GM21786 (cell line): ENCODE measurements around the gene BST2.

Experiments used
- ATAC-seq: cut with Tn5 transposase; IDR thresholded peaks from one replicate; pipeline ENCODE4 v1.9.1; 2021; ENCODE audit not compliant: unreplicated experiment

Gene BST2

DNA sequence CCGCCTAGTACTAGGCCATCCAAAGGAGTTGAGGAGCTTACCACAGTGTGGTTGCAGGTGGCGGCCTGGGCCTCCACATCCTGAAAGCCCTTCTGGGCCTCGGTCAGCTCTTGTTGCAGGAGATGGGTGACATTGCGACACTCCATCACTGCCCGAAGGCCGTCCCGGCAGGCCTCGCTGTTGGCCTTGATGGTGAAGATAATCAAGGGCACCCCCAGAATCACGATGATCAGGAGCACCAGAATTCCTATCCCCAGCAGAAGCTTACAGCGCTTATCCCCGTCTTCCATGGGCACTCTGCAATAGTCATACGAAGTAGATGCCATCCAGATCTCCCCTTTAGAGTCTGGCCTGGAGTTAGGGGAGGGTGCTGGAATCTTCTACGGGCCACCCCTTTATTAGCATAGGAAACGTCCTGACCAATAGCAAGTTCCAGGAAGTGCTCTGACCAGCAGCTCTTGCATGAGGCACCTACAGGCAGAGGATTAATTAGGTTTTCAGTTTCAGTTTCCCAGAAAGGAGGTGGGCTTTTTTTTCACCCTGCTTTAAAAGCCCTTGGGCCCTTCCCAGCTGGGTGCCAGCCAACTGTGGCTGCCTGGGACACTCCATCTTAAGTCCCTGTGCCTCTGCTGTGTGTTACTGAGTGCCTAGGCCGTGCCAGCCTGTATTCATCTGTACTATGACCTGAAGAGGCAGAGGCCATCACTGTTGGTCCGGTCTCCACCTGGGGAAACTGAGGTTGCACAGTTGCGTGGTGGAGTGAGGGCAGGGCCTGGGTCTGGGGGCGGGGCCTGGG is at the start of gene BST2:
Gene BST2, minus strand, starts transcription at position 381 of the 796 bp plus-strand sequence. Its CDS starts 55 bp downstream, at position 326.
- ATAC-seq = peak; percentile 75

DNA sequence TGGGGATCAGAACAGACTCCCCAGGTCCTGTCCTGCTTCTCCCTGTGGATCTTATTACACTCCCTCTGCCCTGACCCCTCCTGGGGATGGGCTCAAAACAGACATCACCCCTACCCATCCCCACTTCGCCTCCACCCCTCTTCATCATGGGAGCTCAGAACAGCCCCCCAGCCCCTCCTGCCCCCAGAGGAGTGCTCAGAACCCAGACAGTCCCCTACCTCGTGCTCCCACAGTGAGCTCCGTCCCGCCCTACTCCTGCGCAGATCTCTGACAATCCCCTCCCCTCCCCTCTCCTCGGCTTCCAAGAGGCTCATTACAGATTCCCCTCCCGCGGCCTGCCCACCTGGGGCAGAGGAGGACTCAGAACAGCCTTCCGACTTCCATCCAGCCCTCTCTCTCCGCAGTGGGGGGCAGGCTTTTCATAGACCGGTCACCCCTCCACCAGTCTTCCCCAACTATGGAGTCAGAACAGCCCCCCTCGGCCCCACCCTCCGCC is 49.2 kb upstream of the BST2 start:
- no peak for ATAC-seq

DNA sequence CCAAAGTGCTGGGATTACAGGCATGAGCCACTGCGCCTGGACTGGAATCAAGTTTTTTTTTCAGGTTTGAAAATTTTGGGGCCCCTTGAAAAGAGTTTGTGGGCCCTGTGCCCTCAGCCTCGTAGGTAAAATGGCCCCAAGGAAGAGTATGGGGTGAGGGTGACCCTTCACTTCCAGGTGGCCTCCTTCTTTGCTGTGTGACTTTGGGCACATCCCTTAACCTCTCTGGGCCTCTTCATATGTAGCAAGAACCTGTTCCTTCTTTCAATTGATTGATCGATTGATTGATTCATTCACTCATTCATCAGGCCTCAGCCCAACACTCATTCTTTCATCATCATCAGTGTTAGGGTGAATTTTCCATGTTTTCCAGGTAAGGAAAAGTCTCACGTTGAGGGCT is 46.4 kb upstream of the BST2 start:
- no peak for ATAC-seq

DNA sequence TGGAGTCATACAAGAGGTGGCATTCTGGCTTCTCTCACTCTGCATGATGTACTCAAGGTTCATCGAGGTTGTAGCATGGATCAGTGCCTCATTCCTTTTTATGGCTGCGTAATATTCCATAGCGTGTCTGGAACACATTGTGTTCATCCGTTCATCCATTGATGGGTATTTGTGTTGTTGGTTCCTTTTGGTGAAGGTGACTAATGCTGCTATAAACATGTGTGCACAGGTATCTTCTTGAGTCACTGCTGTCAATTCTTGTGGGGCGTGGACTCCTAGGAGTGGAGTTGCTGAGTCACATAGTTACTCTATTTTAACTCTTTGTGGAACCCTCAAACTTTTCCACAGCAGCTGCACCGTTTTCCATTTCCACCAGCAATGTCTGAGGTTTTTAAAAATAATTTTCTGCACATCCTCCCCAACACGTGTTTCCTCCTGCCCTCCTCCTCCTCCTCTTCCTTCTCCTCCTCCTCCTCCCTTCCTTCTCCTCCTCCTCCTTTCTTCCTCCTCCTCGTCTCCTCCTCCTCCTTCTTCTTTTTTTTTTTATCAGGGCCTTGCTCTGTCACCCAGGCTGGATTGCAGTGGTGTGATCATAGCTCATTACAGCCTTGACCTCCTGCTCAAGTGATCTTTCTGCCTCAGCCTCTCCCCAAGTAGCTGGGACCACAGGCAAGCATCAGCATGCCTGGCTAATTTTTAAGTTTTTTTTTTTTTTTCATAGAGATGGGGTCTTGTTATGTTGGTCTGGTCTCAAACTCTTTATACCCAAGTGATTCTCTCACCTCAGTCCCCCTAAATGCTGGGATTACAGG is 45.0 kb upstream of the BST2 start:
- ATAC-seq = no peak

DNA sequence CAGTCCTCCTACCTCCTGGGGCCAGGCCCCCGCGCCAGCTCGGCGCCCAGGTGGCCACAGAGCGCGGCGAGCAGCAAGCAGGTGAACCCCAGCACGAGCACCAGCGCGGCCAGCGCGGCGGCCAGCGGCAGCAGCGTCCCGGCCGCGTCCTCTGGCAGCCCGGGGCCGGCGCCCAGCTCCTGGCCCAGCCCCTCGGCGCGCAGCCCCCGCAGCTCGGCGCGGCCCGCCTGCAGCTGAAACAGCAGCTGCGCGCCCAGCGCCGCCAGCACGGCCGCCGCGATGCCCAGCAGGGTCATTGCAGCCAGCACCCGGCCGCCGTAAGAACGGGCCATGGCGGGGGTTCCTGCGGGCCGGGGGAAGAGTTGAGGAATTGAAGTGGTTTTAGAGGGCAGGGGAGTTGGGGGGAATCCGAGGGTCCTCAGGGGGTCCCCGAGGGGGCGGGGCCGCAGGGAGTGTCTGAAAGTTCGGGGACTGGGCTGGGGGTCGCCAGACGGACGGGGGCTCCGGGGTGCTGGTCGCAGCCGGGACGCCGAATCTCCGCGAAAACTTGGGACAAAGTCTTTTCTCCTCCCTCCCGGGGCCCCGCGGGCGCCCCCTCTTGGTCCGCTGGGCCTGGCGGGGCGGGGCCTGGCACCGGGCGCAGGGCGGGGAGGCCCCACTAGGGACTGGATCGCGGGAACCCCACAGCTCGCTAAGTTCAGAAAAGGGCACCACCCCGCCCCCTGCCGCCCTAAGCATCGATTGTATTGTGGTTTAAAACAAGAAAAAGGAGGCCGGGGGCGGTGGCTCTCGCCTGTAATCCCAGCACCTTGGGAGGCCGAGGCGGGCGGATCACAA is 42.9 kb upstream of the BST2 start, which contains the start of gene TMEM221:
Gene TMEM221, minus strand, starts transcription at position 538 of the 837 bp plus-strand sequence. Its CDS starts 206 bp downstream, at position 332.
- ATAC-seq = no peak

DNA sequence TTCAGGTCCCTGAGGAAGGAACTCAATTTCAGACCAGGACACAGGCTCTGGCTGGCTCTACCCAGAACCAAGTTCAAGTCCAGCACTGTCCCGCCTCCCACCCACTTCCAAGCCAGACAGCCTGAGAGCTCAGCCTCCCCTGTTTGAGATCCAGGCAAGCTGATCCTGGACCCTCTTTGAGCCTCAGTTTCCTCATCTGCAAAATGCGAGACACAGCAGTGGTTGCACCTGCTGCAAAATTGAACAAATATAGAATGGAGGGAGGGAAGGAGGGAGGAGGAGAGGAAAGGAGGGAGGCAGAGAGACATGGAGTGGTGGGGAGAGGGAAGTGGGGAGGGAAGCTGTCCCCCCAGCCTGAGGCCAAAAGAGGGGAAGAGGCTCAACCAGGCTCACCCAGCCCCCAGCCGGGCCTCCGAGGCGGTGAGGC is 42.3 kb upstream of the BST2 start:
- ATAC-seq = no peak

DNA sequence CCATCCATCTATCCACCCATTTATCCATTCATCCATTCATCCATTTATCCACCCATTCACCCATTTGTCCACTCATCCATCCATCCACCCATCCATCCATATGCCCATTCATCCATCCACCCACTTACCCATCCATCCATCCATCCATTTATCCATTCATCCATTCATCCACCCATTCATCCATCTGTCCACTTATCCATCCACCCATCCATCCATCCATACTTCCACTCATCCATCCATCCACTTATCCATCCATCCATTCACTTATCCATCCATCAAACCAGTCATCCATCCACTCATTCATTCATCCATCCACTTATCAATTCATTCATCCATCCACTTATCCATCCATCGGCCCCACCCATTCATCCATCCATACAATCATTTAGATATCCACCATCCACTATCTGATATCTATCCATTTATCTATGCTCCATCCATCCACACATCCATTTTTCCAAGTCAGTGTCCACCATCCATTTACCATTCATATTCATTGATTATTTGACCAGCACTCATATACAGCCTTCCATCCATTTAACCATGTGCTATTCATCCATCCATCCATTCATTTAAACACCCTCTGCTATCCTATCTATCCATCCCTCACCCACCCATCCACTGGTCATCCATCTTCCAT is 40.2 kb upstream of the BST2 start:
- no peak for ATAC-seq

DNA sequence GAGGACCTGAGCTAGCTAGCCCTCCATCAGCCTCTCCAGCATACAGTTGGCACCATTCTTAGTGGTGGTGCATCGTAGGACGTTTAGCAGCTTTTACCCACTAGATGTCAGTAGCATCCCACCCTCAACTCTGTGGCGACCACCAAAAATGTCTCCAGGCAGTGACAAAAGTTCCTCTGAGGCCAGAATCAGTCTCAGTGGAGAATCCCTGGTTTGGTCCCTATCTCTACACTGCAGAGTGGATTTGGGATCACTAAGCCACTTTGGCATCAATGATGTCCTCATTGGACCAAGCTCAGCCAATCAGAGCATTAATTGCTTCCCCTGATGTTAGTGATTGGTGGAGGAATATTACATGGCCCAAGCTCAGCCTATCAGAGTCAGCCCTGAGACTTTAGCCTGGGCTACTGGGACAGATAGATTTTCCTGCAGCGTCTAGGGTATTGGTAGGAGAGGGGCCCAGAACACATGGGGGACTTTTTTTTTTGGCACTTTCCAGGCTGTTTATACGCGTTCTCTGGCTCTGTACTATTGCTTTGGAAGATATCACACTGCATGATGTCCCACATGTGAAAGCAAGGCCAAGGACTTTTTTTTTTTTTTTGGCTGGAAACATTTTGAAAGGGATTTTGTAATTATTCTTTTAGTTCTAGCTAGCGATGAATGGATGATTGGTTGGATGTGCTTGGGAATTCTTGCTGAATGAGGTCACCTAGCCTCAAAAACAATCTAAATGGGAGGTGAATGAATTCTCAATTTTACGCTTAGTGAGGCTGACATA is 36.0 kb upstream of the BST2 start:
- no peak for ATAC-seq

GRCh38 chr19:17436874-17437267 is 31.4 kb upstream of the BST2 start:
- ATAC-seq = no peak

- ATAC-seq = no peak
These were observed 30.9 kb upstream of the BST2 start for GRCh38 chr19:17436094-17436873.

GRCh38 chr19:17435218-17435617 is 29.8 kb upstream of the BST2 start:
- ATAC-seq = no peak

DNA sequence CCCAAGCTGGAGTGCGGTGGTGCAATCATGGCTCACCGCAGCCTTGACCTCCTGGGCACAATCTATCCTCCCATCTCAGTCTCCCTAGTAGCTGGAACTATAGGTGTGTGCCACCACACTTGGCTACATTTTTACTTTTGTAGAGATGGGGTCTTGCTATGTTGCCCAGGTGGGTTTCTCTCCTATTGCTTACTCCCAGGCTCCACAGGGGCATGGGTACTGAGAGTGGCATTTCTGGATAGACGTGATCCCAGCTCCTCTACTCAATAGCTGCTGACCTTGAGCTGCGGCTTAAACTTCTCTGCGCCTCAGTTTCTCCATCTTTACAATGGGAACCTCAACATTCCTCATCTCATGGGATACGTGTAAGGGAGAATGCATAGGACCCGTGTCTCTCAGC is 26.0 kb upstream of the BST2 start:
- ATAC-seq = no peak

GRCh38 chr19:17429641-17430113 is 24.2 kb upstream of the BST2 start:
- ATAC-seq = no peak

- no peak for ATAC-seq
These were observed 19.4 kb upstream of the BST2 start for GRCh38 chr19:17424743-17425365.

DNA sequence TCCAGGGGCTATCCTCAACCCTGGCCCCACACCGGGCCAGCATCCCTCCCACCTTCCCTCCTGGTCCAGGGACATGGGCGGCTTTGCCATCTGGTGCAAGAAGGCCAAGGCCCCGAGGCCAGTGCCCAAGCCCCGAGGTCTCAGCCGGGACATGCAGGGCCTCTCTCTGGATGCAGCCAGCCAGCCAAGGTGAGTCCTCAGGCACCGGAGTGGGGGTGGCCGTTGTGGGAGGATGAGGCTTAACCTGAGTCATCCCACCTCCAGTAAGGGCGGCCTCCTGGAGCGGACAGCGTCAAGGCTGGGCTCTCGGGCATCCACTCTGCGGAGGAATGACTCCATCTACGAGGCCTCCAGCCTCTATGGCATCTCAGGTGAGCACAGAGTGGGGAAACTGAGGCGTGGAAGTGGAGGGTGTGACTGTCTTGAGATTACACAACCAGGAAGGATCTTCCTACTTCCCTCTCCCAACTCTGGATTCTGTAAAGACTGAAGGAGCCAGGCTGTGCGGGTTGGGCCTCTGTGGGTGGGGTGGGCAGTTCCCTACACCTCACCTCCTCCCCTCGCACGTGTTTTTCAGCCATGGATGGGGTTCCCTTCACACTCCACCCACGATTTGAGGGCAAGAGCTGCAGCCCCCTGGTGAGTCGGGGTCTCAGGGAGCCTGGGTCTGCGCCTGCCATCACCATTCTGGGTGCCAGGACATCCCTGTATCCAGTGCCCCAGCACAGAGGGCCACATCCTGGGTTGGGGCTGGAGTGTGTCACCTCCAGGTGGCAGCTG is 18.2 kb upstream of the BST2 start:
- no peak for ATAC-seq

DNA sequence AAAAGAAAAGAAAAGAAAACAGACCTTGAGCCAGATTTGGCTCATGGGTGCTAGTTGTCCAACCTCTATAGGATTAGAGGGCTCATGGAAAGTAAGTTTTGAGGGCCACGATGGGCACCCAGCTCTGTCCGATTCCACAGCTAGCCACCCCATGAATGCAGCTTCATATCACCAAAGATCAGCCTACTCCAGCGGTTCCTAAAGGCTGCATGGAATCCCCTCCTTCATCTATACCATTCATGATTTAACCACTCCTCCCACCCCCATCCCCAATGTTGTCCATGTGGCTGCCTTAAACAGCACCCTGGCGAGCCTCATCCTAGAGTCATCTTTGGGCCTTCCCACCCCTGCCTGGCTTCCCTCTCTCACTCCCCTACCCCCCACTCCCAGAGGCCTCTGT is 16.5 kb upstream of the BST2 start:
- no peak for ATAC-seq

- ATAC-seq = peak; percentile 15
These were observed 15.1 kb upstream of the BST2 start for GRCh38 chr19:17420475-17420924.
